MM.1S (cell line): Measurements from ENCODE around the gene EGLN2.

Experiments used
- CTCF ChIP-seq: fragments of 300-600 bp; sonication (generic); IDR thresholded peaks from 2 replicates; pipeline ENCODE4 v1.5.1; 2016; ENCODE audit warnings: antibody characterized with exemption, low read length, mixed read lengths
- EZH2 ChIP-seq: fragments of 300-600 bp; sonication (generic); optimal IDR thresholded peaks from 2 replicates; pipeline ENCODE3; 2017; ENCODE audit warnings: low read depth, mild to moderate bottlenecking, antibody characterized with exemption, low read length, mixed read lengths
- EZH2phosphoT487 ChIP-seq: fragments of 300-600 bp; sonication (generic); IDR thresholded peaks from 2 replicates; pipeline ENCODE4 v1.6.1; 2018; ENCODE audit warnings: antibody characterized with exemption, low read length

DNA sequence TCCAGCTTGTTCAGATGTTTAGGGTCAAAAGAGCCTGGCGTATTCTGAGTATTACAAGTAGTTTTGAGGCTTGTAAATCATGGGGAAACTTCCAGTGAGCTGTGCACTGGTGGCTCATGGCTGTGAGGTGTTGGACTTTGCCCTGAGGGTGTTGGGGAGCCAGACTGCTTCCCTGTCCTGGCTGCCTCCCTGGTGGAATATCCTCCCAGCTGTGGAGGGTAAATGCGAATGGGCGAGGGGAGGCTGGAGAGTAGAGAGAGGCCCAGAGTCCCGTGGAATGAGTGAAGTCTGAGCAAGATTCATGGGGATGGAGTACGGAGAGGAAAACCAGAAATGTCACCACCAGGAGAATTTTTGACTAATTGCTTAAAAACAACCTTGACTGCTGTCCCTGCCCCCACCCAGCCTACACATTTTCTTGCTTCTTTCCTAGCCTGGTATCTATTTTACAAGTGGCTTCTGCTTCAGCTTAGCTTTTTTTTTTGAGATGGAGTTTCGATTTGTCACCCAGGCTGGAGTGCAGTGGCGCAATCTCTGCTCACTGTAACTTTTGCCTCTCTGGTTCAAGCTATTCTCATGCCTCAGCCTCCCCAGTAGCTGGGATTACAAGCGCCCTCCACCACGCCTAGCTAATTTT, 44.3 kb upstream of the EGLN2 start:
- TF ChIP-seq EZH2 (no peak), CTCF (no peak), EZH2phosphoT487 (no peak)
